ENCODE results near the gene RHBG.

- no peak for TF ChIP-seq CTCF (IDR thresholded peaks at IDR 0.05)
- TF ChIP-seq POLR2A (IDR thresholded peaks at IDR 0.05): no peak
These were observed 7.1 kb downstream of the RHBG start for GRCh38 chr1:156376146-156376545.
